ENCODE measurements around the gene C10orf90.

GRCh38 chr10:126474031-126474430 lies 196.5 kb downstream of the C10orf90 start:
- TF ChIP-seq CTCF (IDR thresholded peaks at IDR 0.05; ENCODE audit: control extremely low read depth in 1 of 3, insufficient read depth in 1 of 3, low read depth in 1 of 3, low read length in 3 of 3) = no peak
- no peak for TF ChIP-seq POLR2AphosphoS5 (IDR thresholded peaks at IDR 0.05; ENCODE audit: low read depth, low read length)
- no peak for TF ChIP-seq POLR2A (IDR thresholded peaks at IDR 0.05; ENCODE audit: control extremely low read depth in 1 of 2, low read depth in 2 of 2, low read length in 2 of 2)
- TF ChIP-seq TAF7 (optimal IDR thresholded peaks at IDR 0.05; ENCODE audit: borderline replicate concordance, low read depth, low read length) = no peak
- TF ChIP-seq HDAC2 (IDR thresholded peaks at IDR 0.05; ENCODE audit: borderline replicate concordance in 1 of 2, low read depth in 2 of 2, low read length in 2 of 2) = no peak
- TF ChIP-seq KDM4A (IDR thresholded peaks at IDR 0.05; ENCODE audit: low read depth, low read length, severe bottlenecking) = no peak
- TF ChIP-seq ZNF274 (IDR thresholded peaks at IDR 0.05; ENCODE audit: borderline replicate concordance, extremely low read depth, low read length) = no peak
- TF ChIP-seq CEBPB (IDR thresholded peaks at IDR 0.05; ENCODE audit: low read depth, low read length) = no peak
- no peak for TF ChIP-seq EZH2 (IDR thresholded peaks at IDR 0.05; ENCODE audit: low read depth, low read length, severe bottlenecking)
- no peak for TF ChIP-seq SUZ12 (IDR thresholded peaks at IDR 0.05; ENCODE audit: low read length)
- no peak for TF ChIP-seq RAD21 (IDR thresholded peaks at IDR 0.05 in 1 of 2, conservative IDR thresholded peaks at IDR 0.05 in 1 of 2; ENCODE audit: low read depth in 2 of 2, low read length in 2 of 2)
- no peak for TF ChIP-seq SRF (IDR thresholded peaks at IDR 0.05; ENCODE audit: low read depth, low read length)

All from H1 (cell line).